ENCODE data around the gene OPALIN. TPM values are rescaled to one million over a fixed set of nuclear protein-coding genes. Genes with fewer than 3 reads are reported as not detected.

The OPALIN gene
- total RNA-seq, 2 donors from 2014 or later, result not detected

Other genes starting within 250 kb of the OPALIN start
- 10 to 100 TPM; 21.1 to 27.7 TPM for gene ZNF518A, start 228.7 kb downstream of the OPALIN start, total RNA-seq
- gene BLNK, start 87.4 kb downstream of the OPALIN start, total RNA-seq, result 1 to 10 TPM in 1 of 2 donors, not detected in 1; 1.0 TPM
- gene DNTT, start 54.6 kb downstream of the OPALIN start, total RNA-seq, result not detected
- 1 to 10 TPM in 1 of 2 donors, under 1 TPM in 1; 0.57 to 2.8 TPM for gene TLL2, start 154.9 kb upstream of the OPALIN start, total RNA-seq
- 100 to 1,000 TPM in 1 of 2 donors, 10 to 100 TPM in 1; 73.0 to 104 TPM for gene TM9SF3, start 228.0 kb upstream of the OPALIN start, total RNA-seq

Measured in natural killer cell treated with Interleukin-12 subunit alpha and Interleukin-12 subunit beta and Interleukin-15 and Interleukin-18, amount 100 ng/mL, for 72 hours (primary cell).